ENCODE data around the gene INHBA.

GRCh38 chr7:41656366-41656765 is 46.5 kb downstream of the INHBA start:
- TF ChIP-seq, protein P1, sequence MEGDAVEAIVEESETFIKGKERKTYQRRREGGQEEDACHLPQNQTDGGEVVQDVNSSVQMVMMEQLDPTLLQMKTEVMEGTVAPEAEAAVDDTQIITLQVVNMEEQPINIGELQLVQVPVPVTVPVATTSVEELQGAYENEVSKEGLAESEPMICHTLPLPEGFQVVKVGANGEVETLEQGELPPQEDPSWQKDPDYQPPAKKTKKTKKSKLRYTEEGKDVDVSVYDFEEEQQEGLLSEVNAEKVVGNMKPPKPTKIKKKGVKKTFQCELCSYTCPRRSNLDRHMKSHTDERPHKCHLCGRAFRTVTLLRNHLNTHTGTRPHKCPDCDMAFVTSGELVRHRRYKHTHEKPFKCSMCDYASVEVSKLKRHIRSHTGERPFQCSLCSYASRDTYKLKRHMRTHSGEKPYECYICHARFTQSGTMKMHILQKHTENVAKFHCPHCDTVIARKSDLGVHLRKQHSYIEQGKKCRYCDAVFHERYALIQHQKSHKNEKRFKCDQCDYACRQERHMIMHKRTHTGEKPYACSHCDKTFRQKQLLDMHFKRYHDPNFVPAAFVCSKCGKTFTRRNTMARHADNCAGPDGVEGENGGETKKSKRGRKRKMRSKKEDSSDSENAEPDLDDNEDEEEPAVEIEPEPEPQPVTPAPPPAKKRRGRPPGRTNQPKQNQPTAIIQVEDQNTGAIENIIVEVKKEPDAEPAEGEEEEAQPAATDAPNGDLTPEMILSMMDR (conservative IDR thresholded peaks at IDR 0.05; ENCODE audit: low read depth, low read length) = no peak
- no peak for TF ChIP-seq POLR2A (IDR thresholded peaks at IDR 0.05; ENCODE audit: low read depth, low read length)
- TF ChIP-seq RAD21 (IDR thresholded peaks at IDR 0.05; ENCODE audit: low read length) = no peak
- TF ChIP-seq MAZ (IDR thresholded peaks at IDR 0.05; ENCODE audit: borderline replicate concordance, low read depth, low read length) = no peak
- TF ChIP-seq MAFK (IDR thresholded peaks at IDR 0.05; ENCODE audit: low read depth, low read length) = no peak

Measured in IMR-90 (cell line).